Measurements from ENCODE around the gene ALDH3A1. TPM values are rescaled to one million over a fixed set of nuclear protein-coding genes. Genes with fewer than 3 reads are reported as not detected.

The ALDH3A1 gene
- total and polyA plus RNA-seq, 2 experiments from 2014 or later, result 0.17 to 0.21 TPM

DNA sequence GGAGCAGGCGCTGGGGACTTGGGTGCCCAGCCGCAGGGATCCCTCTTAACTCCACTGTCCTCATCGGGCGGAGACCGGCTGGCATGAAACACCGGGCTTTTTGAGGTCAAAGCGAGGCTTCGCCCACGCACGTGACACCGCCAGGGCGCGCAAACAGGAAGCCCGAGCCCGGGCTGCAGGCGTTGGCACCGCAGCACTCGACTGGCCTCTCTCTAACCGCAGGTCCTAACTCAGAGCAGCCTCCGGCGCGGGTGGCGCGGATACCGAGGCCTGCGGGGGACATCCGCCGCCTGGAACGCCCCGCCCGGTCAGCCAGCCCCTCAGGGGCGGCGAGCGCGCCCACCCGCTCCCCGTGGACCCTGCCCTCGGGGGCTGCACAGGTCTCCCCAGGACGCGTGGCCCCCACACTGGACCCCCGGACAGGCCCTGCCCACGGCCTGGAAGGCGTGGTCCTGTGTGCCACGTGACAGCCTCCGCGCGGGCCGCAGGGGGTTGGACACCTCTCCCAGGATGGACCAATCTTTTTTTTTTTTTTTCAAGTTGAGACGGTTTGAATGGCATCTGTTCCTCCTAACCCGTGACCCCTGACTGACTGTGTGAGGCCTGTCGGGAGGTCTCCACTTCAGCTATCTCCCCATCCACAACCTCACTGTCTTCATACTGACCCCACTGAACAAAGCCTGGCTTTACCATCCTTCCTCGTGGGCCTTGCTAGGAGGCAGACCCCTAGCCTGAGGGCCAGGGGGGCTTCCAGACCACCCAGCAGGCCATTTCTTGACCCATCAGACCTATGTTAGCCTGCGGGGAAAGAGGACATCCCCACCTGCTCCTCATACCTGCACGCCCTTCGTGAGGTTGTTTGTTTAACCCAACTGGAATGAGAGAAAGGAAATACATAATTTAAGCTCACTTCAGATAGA, 23.3 kb downstream of the ALDH3A1 start:
- H3K4me2 ChIP-seq, result no peak overlapping the region
- Mint-ChIP-seq H3K36me3 (ENCODE audit: low read depth) (no peaks in the 10 kb centered on the region; the same call in 2 of the 3 replicates), H3K27me3 (ENCODE audit: insufficient read depth, low read depth, poor library complexity) (peaks cover 7% of the 10 kb centered on the region), H3K4me3 (no peak overlapping the region), H3K27ac (no peak overlapping the region), H3K9me3 (no peaks in the 10 kb centered on the region), H3K4me1 (peaks cover 2% of the 10 kb centered on the region; the same call in 2 of the 3 replicates)
- H4K20me1 ChIP-seq (replicated peaks; ENCODE audit: insufficient read depth), result no peaks in the 10 kb centered on the region
- no peaks in the 10 kb centered on the region for H3K27me3 ChIP-seq (ENCODE audit: insufficient read depth)
- H3K9me2 ChIP-seq (ENCODE audit: insufficient read depth), result no peaks in the 10 kb centered on the region
- TF ChIP-seq JUNB (IDR thresholded peaks at IDR 0.05; ENCODE audit: unreplicated experiment), result no peak
- TF ChIP-seq, protein P1, sequence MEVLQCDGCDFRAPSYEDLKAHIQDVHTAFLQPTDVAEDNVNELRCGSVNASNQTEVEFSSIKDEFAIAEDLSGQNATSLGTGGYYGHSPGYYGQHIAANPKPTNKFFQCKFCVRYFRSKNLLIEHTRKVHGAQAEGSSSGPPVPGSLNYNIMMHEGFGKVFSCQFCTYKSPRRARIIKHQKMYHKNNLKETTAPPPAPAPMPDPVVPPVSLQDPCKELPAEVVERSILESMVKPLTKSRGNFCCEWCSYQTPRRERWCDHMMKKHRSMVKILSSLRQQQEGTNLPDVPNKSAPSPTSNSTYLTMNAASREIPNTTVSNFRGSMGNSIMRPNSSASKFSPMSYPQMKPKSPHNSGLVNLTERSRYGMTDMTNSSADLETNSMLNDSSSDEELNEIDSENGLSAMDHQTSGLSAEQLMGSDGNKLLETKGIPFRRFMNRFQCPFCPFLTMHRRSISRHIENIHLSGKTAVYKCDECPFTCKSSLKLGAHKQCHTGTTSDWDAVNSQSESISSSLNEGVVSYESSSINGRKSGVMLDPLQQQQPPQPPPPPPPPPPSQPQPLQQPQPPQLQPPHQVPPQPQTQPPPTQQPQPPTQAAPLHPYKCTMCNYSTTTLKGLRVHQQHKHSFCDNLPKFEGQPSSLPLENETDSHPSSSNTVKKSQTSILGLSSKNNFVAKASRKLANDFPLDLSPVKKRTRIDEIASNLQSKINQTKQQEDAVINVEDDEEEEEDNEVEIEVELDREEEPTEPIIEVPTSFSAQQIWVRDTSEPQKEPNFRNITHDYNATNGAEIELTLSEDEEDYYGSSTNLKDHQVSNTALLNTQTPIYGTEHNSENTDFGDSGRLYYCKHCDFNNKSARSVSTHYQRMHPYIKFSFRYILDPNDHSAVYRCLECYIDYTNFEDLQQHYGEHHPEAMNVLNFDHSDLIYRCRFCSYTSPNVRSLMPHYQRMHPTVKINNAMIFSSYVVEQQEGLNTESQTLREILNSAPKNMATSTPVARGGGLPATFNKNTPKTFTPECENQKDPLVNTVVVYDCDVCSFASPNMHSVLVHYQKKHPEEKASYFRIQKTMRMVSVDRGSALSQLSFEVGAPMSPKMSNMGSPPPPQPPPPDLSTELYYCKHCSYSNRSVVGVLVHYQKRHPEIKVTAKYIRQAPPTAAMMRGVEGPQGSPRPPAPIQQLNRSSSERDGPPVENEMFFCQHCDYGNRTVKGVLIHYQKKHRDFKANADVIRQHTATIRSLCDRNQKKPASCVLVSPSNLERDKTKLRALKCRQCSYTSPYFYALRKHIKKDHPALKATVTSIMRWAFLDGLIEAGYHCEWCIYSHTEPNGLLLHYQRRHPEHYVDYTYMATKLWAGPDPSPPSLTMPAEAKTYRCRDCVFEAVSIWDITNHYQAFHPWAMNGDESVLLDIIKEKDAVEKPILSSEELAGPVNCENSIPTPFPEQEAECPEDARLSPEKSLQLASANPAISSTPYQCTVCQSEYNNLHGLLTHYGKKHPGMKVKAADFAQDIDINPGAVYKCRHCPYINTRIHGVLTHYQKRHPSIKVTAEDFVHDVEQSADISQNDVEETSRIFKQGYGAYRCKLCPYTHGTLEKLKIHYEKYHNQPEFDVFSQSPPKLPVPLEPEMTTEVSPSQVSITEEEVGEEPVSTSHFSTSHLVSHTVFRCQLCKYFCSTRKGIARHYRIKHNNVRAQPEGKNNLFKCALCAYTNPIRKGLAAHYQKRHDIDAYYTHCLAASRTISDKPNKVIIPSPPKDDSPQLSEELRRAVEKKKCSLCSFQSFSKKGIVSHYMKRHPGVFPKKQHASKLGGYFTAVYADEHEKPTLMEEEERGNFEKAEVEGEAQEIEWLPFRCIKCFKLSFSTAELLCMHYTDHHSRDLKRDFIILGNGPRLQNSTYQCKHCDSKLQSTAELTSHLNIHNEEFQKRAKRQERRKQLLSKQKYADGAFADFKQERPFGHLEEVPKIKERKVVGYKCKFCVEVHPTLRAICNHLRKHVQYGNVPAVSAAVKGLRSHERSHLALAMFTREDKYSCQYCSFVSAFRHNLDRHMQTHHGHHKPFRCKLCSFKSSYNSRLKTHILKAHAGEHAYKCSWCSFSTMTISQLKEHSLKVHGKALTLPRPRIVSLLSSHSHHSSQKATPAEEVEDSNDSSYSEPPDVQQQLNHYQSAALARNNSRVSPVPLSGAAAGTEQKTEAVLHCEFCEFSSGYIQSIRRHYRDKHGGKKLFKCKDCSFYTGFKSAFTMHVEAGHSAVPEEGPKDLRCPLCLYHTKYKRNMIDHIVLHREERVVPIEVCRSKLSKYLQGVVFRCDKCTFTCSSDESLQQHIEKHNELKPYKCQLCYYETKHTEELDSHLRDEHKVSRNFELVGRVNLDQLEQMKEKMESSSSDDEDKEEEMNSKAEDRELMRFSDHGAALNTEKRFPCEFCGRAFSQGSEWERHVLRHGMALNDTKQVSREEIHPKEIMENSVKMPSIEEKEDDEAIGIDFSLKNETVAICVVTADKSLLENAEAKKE (CRISPR knock-in tag; IDR thresholded peaks at IDR 0.05), result no peak
- TF ChIP-seq ZNF114 (CRISPR knock-in tag; IDR thresholded peaks at IDR 0.05), result no peak
- no peak for TF ChIP-seq ETS1 (IDR thresholded peaks at IDR 0.05)
- TF ChIP-seq STAT1 (IDR thresholded peaks at IDR 0.05; ENCODE audit: unreplicated experiment), result no peak
- TF ChIP-seq, protein P2, sequence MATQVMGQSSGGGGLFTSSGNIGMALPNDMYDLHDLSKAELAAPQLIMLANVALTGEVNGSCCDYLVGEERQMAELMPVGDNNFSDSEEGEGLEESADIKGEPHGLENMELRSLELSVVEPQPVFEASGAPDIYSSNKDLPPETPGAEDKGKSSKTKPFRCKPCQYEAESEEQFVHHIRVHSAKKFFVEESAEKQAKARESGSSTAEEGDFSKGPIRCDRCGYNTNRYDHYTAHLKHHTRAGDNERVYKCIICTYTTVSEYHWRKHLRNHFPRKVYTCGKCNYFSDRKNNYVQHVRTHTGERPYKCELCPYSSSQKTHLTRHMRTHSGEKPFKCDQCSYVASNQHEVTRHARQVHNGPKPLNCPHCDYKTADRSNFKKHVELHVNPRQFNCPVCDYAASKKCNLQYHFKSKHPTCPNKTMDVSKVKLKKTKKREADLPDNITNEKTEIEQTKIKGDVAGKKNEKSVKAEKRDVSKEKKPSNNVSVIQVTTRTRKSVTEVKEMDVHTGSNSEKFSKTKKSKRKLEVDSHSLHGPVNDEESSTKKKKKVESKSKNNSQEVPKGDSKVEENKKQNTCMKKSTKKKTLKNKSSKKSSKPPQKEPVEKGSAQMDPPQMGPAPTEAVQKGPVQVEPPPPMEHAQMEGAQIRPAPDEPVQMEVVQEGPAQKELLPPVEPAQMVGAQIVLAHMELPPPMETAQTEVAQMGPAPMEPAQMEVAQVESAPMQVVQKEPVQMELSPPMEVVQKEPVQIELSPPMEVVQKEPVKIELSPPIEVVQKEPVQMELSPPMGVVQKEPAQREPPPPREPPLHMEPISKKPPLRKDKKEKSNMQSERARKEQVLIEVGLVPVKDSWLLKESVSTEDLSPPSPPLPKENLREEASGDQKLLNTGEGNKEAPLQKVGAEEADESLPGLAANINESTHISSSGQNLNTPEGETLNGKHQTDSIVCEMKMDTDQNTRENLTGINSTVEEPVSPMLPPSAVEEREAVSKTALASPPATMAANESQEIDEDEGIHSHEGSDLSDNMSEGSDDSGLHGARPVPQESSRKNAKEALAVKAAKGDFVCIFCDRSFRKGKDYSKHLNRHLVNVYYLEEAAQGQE (IDR thresholded peaks at IDR 0.05; ENCODE audit: unreplicated experiment), result no peak
- no peak for TF ChIP-seq CREB1 (CRISPR knock-in tag; IDR thresholded peaks at IDR 0.05; ENCODE audit: low read depth)
- no peak for TF ChIP-seq NANOG (IDR thresholded peaks at IDR 0.05; ENCODE audit: borderline replicate concordance)
- TF ChIP-seq ZNF331 (CRISPR knock-in tag; IDR thresholded peaks at IDR 0.05; ENCODE audit: low read depth), result no peak
- TF ChIP-seq, protein P3, sequence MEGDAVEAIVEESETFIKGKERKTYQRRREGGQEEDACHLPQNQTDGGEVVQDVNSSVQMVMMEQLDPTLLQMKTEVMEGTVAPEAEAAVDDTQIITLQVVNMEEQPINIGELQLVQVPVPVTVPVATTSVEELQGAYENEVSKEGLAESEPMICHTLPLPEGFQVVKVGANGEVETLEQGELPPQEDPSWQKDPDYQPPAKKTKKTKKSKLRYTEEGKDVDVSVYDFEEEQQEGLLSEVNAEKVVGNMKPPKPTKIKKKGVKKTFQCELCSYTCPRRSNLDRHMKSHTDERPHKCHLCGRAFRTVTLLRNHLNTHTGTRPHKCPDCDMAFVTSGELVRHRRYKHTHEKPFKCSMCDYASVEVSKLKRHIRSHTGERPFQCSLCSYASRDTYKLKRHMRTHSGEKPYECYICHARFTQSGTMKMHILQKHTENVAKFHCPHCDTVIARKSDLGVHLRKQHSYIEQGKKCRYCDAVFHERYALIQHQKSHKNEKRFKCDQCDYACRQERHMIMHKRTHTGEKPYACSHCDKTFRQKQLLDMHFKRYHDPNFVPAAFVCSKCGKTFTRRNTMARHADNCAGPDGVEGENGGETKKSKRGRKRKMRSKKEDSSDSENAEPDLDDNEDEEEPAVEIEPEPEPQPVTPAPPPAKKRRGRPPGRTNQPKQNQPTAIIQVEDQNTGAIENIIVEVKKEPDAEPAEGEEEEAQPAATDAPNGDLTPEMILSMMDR (conservative IDR thresholded peaks at IDR 0.05; ENCODE audit: low read depth in 2 of 2), result no peak
- no peak for TF ChIP-seq POLR2AphosphoS5 (IDR thresholded peaks at IDR 0.05; ENCODE audit: low read depth)
- TF ChIP-seq EZH2phosphoT487 (IDR thresholded peaks at IDR 0.05; ENCODE audit: unreplicated experiment), result no peak
- TF ChIP-seq EZH2 (IDR thresholded peaks at IDR 0.05; ENCODE audit: low read depth, unreplicated experiment), result no peak
- H3K79me2 ChIP-seq (replicated peaks; ENCODE audit: insufficient read depth), result no peaks in the 10 kb centered on the region
- no peaks in the 10 kb centered on the region for H3K36me3 ChIP-seq (ENCODE audit: insufficient read depth)
- H3K27ac ChIP-seq (ENCODE audit: low read depth), result no peak overlapping the region
- no peak overlapping the region for H3K4me3 ChIP-seq
- H3F3A ChIP-seq (replicated peaks; ENCODE audit: low read depth), result no peaks in the 10 kb centered on the region
- ATAC-seq, result no peak
- no peak overlapping the region for H2AFZ ChIP-seq
- no peaks in the 10 kb centered on the region for H3K4me1 ChIP-seq (ENCODE audit: insufficient read depth)
- DNase-seq (ENCODE audit: low spot score), result no peak
